Panc1 (cell line): ENCODE results near the gene DEK. TPM values are rescaled to one million over a fixed set of nuclear protein-coding genes. Genes with fewer than 3 reads are reported as not detected.

Experiments
- ATAC-seq: fragments of 200-7000 bp; cut with Tn5 transposase; 2 replicates; pipeline ENCODE4 v1.9.1; 2020; ENCODE audit warnings: mild to moderate bottlenecking, moderate library complexity
- BruUV-seq: library from RNA; stranded (reverse); fragments of 400-500 nt; replicated peaks from 2 replicates; lab custom pipeline; 2021; lab: Mats Ljungman, UMichigan
- CTCF ChIA-PET: fragments of 300-600 bp; sonication (Branson Sonifier 250); formaldehyde crosslinking; loops from one replicate; lab custom pipeline; 2022; ENCODE audit warnings: antibody characterized with exemption; lab: Charles Lee
- POLR2A ChIA-PET: fragments of 300-600 bp; sonication (Branson Sonifier 250); formaldehyde crosslinking; loops from one replicate; lab custom pipeline; 2022; ENCODE audit warnings: antibody characterized with exemption; lab: Charles Lee
- DNase-seq: peaks from one replicate; pipeline ENCODE4 v3.0.0-alpha.2; 2010; ENCODE audit warnings: low read depth, low spot score
- H3K27ac ChIP-seq: 2 replicates; pipeline ENCODE4 v1.5.1; 2011; ENCODE audit warnings: mild to moderate bottlenecking, low read length, inconsistent platforms
- H3K27me3 ChIP-seq: fragments of 200-500 bp; sonication (Bioruptor generic); 2 replicates; pipeline ENCODE4 v1.6.0; 2014; ENCODE audit warnings: low read length, inconsistent platforms; ENCODE audit not compliant: control insufficient read depth, insufficient read depth
- H3K36me3 ChIP-seq: fragments of 200-500 bp; sonication (Bioruptor generic); 2 replicates; pipeline ENCODE4 v1.5.1; 2014; ENCODE audit warnings: inconsistent platforms, mild to moderate bottlenecking, low read length, moderate library complexity; ENCODE audit not compliant: control insufficient read depth, insufficient read depth
- H3K4me1 ChIP-seq: 2 replicates; pipeline ENCODE4 v1.5.1; 2011; ENCODE audit warnings: inconsistent platforms, mild to moderate bottlenecking, low read length, moderate library complexity; ENCODE audit not compliant: control insufficient read depth, insufficient read depth
- H3K4me3 ChIP-seq, 2 experiments: 2 replicates each; pipeline ENCODE4 v1.5.1; 2011 to 2012; ENCODE audit warnings: low read depth in 2 of 2, low read length in 2 of 2, mild to moderate bottlenecking in 2 of 2, inconsistent platforms in 1 of 2, moderate library complexity in 1 of 2
- H3K9me3 ChIP-seq: fragments of 200-500 bp; sonication (Bioruptor generic); 2 replicates; pipeline ENCODE4 v1.5.1; 2014; ENCODE audit warnings: low read depth, mild to moderate bottlenecking, inconsistent platforms, low read length, moderate library complexity; ENCODE audit not compliant: control insufficient read depth, insufficient read depth
- POLR2AphosphoS5 ChIP-seq: IDR thresholded peaks from 2 replicates; pipeline ENCODE4 v1.6.1; 2012; ENCODE audit warnings: mild to moderate bottlenecking, low read depth, low read length, moderate library complexity
- SIN3A ChIP-seq: IDR thresholded peaks from 2 replicates; pipeline ENCODE4 v1.6.1; 2012; ENCODE audit warnings: low read depth, mild to moderate bottlenecking, low read length, moderate library complexity, borderline replicate concordance; ENCODE audit not compliant: insufficient read depth
- TCF7L2 ChIP-seq: IDR thresholded peaks from 2 replicates; pipeline ENCODE4 v1.6.1; 2011; ENCODE audit warnings: mild to moderate bottlenecking, low read depth, low read length, inconsistent platforms
- in situ Hi-C: cut with HindIII; loops from 2 replicates; pipeline ENCODE4 v1.10.0; 2016; ENCODE audit warnings: low sequenced_read_pairs, low pct_unique_long_range_greater_than_20kb
- intact Hi-C: fragments of 100-400 bp; cut with micrococcal nuclease; formaldehyde crosslinking; loops from one replicate; pipeline ENCODE4 v1.10.0; 2022; ENCODE audit not compliant: unreplicated experiment
- total RNA-seq: library from RNA; stranded (reverse); gene quantifications from one replicate; pipeline ENCODE4 v1.2.1, GENCODE V29; 2021; ENCODE audit not compliant: unreplicated experiment
- TF ChIP-seq, protein P1 (sequence below): fragments of 450-650 bp; IDR thresholded peaks from 2 replicates; pipeline ENCODE4 v1.5.1; 2017; ENCODE audit warnings: mild to moderate bottlenecking
- TF ChIP-seq, protein P2 (sequence below), 2 experiments: IDR thresholded peaks; 2 replicates each; pipeline ENCODE4 v1.6.1; 2011 to 2012; ENCODE audit warnings: low read depth in 2 of 2, control low read depth in 1 of 2, low read length in 1 of 2, mild to moderate bottlenecking in 1 of 2, moderate library complexity in 1 of 2; ENCODE audit not compliant: insufficient read depth in 1 of 2

The DEK gene
- total RNA-seq, 1 experiment from 2014 or later, result 177 TPM

DNA sequence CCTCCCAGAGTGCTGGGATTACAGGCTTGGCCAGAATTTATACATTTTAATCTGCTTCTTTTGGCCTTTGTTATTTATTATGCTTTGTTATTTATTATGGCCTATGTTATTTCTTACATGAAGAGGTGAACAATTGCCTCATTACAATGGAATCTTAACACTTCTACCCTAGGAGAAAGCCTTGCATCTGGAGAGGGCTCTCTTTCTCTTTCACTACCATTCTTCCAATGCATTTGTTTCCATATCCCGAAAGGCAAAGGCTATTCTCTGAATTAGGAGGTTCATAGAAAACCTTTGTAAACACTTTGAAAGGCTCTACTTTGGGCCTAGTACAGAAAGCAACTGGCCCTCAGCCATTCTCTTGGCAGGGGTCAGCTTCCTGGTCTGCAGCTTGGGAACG, 19.9 kb upstream of the DEK start:
- POLR2A ChIA-PET, result no interaction called here
- CTCF ChIA-PET, result no interaction called here
- no peak overlapping the region for H3K27ac ChIP-seq
- H3K9me3 ChIP-seq, result no peaks in the 10 kb centered on the region
- BruUV-seq, result no TSS peak
- intact Hi-C loops (no loop called here), in situ Hi-C loops (no loop called here)
- no peak for ATAC-seq
- DNase-seq, result no peak
- no peaks in the 10 kb centered on the region for H3K36me3 ChIP-seq
- peaks cover 7% of the 10 kb centered on the region; the same call in 1 of the 2 replicates for H3K27me3 ChIP-seq
- TF ChIP-seq, protein P1, sequence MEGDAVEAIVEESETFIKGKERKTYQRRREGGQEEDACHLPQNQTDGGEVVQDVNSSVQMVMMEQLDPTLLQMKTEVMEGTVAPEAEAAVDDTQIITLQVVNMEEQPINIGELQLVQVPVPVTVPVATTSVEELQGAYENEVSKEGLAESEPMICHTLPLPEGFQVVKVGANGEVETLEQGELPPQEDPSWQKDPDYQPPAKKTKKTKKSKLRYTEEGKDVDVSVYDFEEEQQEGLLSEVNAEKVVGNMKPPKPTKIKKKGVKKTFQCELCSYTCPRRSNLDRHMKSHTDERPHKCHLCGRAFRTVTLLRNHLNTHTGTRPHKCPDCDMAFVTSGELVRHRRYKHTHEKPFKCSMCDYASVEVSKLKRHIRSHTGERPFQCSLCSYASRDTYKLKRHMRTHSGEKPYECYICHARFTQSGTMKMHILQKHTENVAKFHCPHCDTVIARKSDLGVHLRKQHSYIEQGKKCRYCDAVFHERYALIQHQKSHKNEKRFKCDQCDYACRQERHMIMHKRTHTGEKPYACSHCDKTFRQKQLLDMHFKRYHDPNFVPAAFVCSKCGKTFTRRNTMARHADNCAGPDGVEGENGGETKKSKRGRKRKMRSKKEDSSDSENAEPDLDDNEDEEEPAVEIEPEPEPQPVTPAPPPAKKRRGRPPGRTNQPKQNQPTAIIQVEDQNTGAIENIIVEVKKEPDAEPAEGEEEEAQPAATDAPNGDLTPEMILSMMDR, result no peak
- TF ChIP-seq POLR2AphosphoS5 (no peak), TCF7L2 (no peak), SIN3A (no peak)
- TF ChIP-seq, protein P2, sequence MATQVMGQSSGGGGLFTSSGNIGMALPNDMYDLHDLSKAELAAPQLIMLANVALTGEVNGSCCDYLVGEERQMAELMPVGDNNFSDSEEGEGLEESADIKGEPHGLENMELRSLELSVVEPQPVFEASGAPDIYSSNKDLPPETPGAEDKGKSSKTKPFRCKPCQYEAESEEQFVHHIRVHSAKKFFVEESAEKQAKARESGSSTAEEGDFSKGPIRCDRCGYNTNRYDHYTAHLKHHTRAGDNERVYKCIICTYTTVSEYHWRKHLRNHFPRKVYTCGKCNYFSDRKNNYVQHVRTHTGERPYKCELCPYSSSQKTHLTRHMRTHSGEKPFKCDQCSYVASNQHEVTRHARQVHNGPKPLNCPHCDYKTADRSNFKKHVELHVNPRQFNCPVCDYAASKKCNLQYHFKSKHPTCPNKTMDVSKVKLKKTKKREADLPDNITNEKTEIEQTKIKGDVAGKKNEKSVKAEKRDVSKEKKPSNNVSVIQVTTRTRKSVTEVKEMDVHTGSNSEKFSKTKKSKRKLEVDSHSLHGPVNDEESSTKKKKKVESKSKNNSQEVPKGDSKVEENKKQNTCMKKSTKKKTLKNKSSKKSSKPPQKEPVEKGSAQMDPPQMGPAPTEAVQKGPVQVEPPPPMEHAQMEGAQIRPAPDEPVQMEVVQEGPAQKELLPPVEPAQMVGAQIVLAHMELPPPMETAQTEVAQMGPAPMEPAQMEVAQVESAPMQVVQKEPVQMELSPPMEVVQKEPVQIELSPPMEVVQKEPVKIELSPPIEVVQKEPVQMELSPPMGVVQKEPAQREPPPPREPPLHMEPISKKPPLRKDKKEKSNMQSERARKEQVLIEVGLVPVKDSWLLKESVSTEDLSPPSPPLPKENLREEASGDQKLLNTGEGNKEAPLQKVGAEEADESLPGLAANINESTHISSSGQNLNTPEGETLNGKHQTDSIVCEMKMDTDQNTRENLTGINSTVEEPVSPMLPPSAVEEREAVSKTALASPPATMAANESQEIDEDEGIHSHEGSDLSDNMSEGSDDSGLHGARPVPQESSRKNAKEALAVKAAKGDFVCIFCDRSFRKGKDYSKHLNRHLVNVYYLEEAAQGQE (IDR thresholded peaks at IDR 0.05; ENCODE audit: insufficient read depth in 1 of 2, low read depth in 2 of 2, low read length in 1 of 2), result no peak
- no peak overlapping the region for H3K4me3 ChIP-seq
- H3K4me1 ChIP-seq, result no peaks in the 10 kb centered on the region

DNA sequence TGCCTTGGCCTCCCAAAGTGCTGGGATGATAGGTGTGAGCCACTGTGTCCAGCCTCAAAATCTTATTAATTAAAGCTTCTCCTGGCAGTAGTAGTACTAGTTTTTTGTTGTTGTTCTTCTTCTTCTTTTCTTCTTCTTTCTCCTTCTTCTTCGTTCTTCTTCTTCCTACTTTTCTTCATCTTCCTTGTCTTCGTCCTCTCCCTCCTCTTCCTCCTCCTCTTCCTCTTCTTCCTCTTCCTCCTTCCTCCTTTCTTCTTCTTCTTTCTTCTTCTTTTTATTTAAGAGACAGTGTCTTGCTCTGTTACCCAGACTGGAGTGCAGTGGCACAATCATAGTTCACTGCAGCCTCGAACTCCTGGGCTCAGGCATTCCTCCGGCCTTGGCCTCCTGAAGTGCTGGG, 17.2 kb upstream of the DEK start:
- Histone ChIP-seq H3K27me3 (peaks cover 10% of the 10 kb centered on the region), H3K4me3 (no peak overlapping the region), H3K36me3 (no peaks in the 10 kb centered on the region), H3K9me3 (no peaks in the 10 kb centered on the region), H3K27ac (no peak overlapping the region), H3K4me1 (0 out of 2 replicates have a peak, but pooled peaks cover 4% of the 10 kb centered on the region)
- DNase-seq (no peak), ATAC-seq (no peak)
- TF ChIP-seq TCF7L2, result no peak
- TF ChIP-seq POLR2AphosphoS5, result no peak
- TF ChIP-seq, protein P2 (IDR thresholded peaks at IDR 0.05; ENCODE audit: insufficient read depth in 1 of 2, low read depth in 2 of 2, low read length in 1 of 2), result no peak
- TF ChIP-seq, protein P1, result no peak
- no peak for TF ChIP-seq SIN3A
- in situ Hi-C loops, result no loop called here
- intact Hi-C loops, result no loop called here
- CTCF ChIA-PET, result interaction anchor here (0.5 to 0.6 kb wide), 2 partner anchors 52 to 468 kb away, joined by 4 to 11 read pairs; no protein-coding TSS in a partner anchor
- POLR2A ChIA-PET, result no interaction called here
- no TSS peak for BruUV-seq
